GM18868 (cell line): ENCODE data around the gene TRIM17.

Experiments
- ATAC-seq: cut with Tn5 transposase; IDR thresholded peaks from one replicate; pipeline ENCODE4 v1.9.1; 2021; ENCODE audit warnings: mild to moderate bottlenecking, moderate library complexity; ENCODE audit not compliant: unreplicated experiment

Gene TRIM17

GRCh38 chr1:228385232-228385631 lies 31.4 kb downstream of the TRIM17 start:
- ATAC-seq = no peak

- no peak for ATAC-seq
These were observed 32.9 kb downstream of the TRIM17 start for GRCh38 chr1:228383773-228384172.

- ATAC-seq = no peak
These were observed 35.3 kb downstream of the TRIM17 start for GRCh38 chr1:228381356-228381755.

GRCh38 chr1:228379666-228380065 lies 37.0 kb downstream of the TRIM17 start:
- no peak for ATAC-seq

- no peak for ATAC-seq
These were observed 37.7 kb downstream of the TRIM17 start for GRCh38 chr1:228378873-228379460.

GRCh38 chr1:228378090-228378872 lies 38.4 kb downstream of the TRIM17 start:
- no peak for ATAC-seq

- no peak for ATAC-seq
These were observed 39.0 kb downstream of the TRIM17 start for GRCh38 chr1:228377664-228378089.

- ATAC-seq = no peak
These were observed 39.7 kb downstream of the TRIM17 start for GRCh38 chr1:228376651-228377631.

- no peak for ATAC-seq
These were observed 40.4 kb downstream of the TRIM17 start for GRCh38 chr1:228376262-228376628.

- no peak for ATAC-seq
These were observed 40.9 kb downstream of the TRIM17 start for GRCh38 chr1:228375578-228376261.

- ATAC-seq = no peak
These were observed 41.7 kb downstream of the TRIM17 start for GRCh38 chr1:228374711-228375577.

- ATAC-seq = no peak
These were observed 42.7 kb downstream of the TRIM17 start for GRCh38 chr1:228373681-228374571.

- no peak for ATAC-seq
These were observed 43.5 kb downstream of the TRIM17 start for GRCh38 chr1:228373004-228373680.

GRCh38 chr1:228372183-228373003 lies 44.3 kb downstream of the TRIM17 start:
- no peak for ATAC-seq

- ATAC-seq = no peak
These were observed 44.9 kb downstream of the TRIM17 start for GRCh38 chr1:228371741-228372182.

- ATAC-seq = no peak
These were observed 45.5 kb downstream of the TRIM17 start for GRCh38 chr1:228370941-228371740.
